ENCODE measurements around the gene ELFN1. TPM values are rescaled to one million over a fixed set of nuclear protein-coding genes. Genes with fewer than 3 reads are reported as not detected.

Gene ELFN1
- total and polyA plus RNA-seq, 10 of the 15 experiments (the other 5 are each of a cell fraction or from before 2014, with no cell fraction given): 0.04 TPM; not detected in 9

- TF ChIP-seq PBX3 (IDR thresholded peaks at IDR 0.05; ENCODE audit: insufficient replicate concordance, low read depth, low read length): no peak
- no peak for TF ChIP-seq TARDBP (IDR thresholded peaks at IDR 0.05; ENCODE audit: borderline replicate concordance)
- TF ChIP-seq, protein P1, sequence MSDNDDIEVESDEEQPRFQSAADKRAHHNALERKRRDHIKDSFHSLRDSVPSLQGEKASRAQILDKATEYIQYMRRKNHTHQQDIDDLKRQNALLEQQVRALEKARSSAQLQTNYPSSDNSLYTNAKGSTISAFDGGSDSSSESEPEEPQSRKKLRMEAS (IDR thresholded peaks at IDR 0.05; ENCODE audit: low read depth, low read length): no peak
- TF ChIP-seq BCL3 (IDR thresholded peaks at IDR 0.05; ENCODE audit: borderline replicate concordance, insufficient read depth, low read depth, low read length, poor library complexity, severe bottlenecking): no peak
- no peak for TF ChIP-seq CBX5 (IDR thresholded peaks at IDR 0.05; ENCODE audit: low read depth)
- TF ChIP-seq POU2F2 (IDR thresholded peaks at IDR 0.05; ENCODE audit: borderline replicate concordance, low read depth, low read length): no peak
- TF ChIP-seq SPI1 (IDR thresholded peaks at IDR 0.05; ENCODE audit: borderline replicate concordance, insufficient read depth, low read depth, low read length): no peak
- TF ChIP-seq GATAD2B (conservative IDR thresholded peaks at IDR 0.05; ENCODE audit: low read depth): no peak
These were observed 55.9 kb downstream of the ELFN1 start (continued) for GRCh38 chr7:1725766-1726630.

DNA sequence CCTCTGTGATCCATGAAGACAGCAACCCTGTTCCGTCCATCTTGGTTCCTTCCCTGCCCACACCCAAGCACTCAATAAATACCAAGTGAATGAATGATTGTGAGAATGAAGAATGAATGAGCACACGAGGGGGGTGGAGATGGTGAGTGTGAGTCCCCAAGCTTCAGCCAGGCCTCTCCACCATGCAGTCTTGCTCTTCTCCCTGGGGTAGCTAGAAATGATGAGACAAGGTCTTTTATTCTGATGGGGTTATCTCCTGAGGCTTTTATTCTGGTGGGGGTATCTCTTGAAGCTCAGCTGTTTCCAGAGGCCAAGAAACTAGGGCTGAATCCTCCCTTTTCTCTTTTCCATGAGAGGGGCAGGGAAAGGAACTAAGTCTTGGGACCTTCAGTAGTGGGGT is 57.0 kb downstream of the ELFN1 start:
- RAD21 ChIA-PET (ENCODE audit: unreplicated experiment): no interaction called here
- 20% methylated on average over 2 of the region's 2 CpGs for WGBS (ENCODE audit: insufficient coverage, insufficient replicate concordance, low lambda C conversion rate, missing lambda C conversion rate)
- intact Hi-C loops (cut with micrococcal nuclease; ENCODE audit: unreplicated experiment) (no loop called here), in situ Hi-C loops (cut with MboI) (no loop called here)
- ATAC-seq (no peak), FAIRE-seq (no peak), DNase-seq (ENCODE audit: low read depth, low spot score) (no peak)
- POLR2A ChIA-PET: no interaction called here
- H3K27me3 ChIP-seq (replicated peaks in 1 of 2; ENCODE audit: control insufficient read depth in 2 of 2, insufficient read depth in 2 of 2, low read length in 1 of 2): no peaks in the 10 kb centered on the region
- H3K4me1 ChIP-seq (ENCODE audit: control insufficient read depth, insufficient read depth, low read length): no peaks in the 10 kb centered on the region
- H3K27ac ChIP-seq (ENCODE audit: control insufficient read depth, insufficient read depth): no peak overlapping the region
- no peak overlapping the region for H3K4me2 ChIP-seq (ENCODE audit: control insufficient read depth, insufficient read depth)
- H3K36me3 ChIP-seq (ENCODE audit: control insufficient read depth in 2 of 2, insufficient read depth in 2 of 2, low read length in 1 of 2): no peaks in the 10 kb centered on the region
- peaks cover 2% of the 10 kb centered on the region; the same call in 1 of the 3 replicates for H3K9me3 ChIP-seq (replicated peaks; ENCODE audit: control insufficient read depth, insufficient read depth, low read length)
- no peak overlapping the region for H2AFZ ChIP-seq (ENCODE audit: control insufficient read depth, low read depth, low read length)
- BruUV-seq (replicated peaks): no TSS peak
- no peak overlapping the region for H3K4me3 ChIP-seq
- SMC1A ChIA-PET (ENCODE audit: uncharacterized antibody, unreplicated experiment): no interaction called here
- CTCF ChIA-PET: no interaction called here
- H3K79me2 ChIP-seq (ENCODE audit: control insufficient read depth, insufficient read depth, low read length): no peaks in the 10 kb centered on the region
- H3K9ac ChIP-seq (ENCODE audit: control insufficient read depth, insufficient read depth, low read length): no peak overlapping the region
- H4K20me1 ChIP-seq (ENCODE audit: control insufficient read depth, insufficient read depth): no peaks in the 10 kb centered on the region
- TF ChIP-seq EP300 (IDR thresholded peaks at IDR 0.05; ENCODE audit: borderline replicate concordance in 1 of 2, control insufficient read depth in 1 of 2, low read depth in 2 of 2, low read length in 2 of 2) (no peak), EZH2 (IDR thresholded peaks at IDR 0.05; ENCODE audit: borderline replicate concordance, control insufficient read depth, low read depth, low read length) (no peak), KAT2A (conservative IDR thresholded peaks at IDR 0.05; ENCODE audit: control insufficient read depth, low read depth, low read length) (no peak), HSF1 (IDR thresholded peaks at IDR 0.05; ENCODE audit: low read depth, low read length) (no peak), HDAC2 (IDR thresholded peaks at IDR 0.05) (no peak), IKZF1 (conservative IDR thresholded peaks at IDR 0.05) (no peak), NRF1 (conservative IDR thresholded peaks at IDR 0.05; ENCODE audit: low read depth, low read length) (no peak)
- TF ChIP-seq, protein P2, sequence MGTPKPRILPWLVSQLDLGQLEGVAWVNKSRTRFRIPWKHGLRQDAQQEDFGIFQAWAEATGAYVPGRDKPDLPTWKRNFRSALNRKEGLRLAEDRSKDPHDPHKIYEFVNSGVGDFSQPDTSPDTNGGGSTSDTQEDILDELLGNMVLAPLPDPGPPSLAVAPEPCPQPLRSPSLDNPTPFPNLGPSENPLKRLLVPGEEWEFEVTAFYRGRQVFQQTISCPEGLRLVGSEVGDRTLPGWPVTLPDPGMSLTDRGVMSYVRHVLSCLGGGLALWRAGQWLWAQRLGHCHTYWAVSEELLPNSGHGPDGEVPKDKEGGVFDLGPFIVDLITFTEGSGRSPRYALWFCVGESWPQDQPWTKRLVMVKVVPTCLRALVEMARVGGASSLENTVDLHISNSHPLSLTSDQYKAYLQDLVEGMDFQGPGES (IDR thresholded peaks at IDR 0.05): no peak

Data from GM12878 (cell line).